ENCODE data around the gene UBALD2.
"Not testable (repeated sequence)": the region's sequence is repeated elsewhere in the genome, so short reads cannot be mapped to it uniquely, and the experiment has no call there.

Gene UBALD2

GRCh38 chr17:76264755-76265623, at the start of gene UBALD2:
UBALD2 (plus strand) TSS chr17:76265348; CDS start chr17:76265506, 158 bp downstream.
- DNase-seq (ENCODE audit: low read depth) = peak; percentile 100
- peak within 1 kb of the TSS; percentile 65 for H3K4me3 ChIP-seq (ENCODE audit: low read length)
- no peak for TF ChIP-seq CTCF (IDR thresholded peaks at IDR 0.05; ENCODE audit: insufficient read depth, low read depth, low read length, missing control alignments)

GRCh38 chr17:76217081-76217480, 48.1 kb upstream of the UBALD2 start:
- no peak overlapping the region for H3K4me3 ChIP-seq (ENCODE audit: low read length)
- no peak for TF ChIP-seq CTCF (IDR thresholded peaks at IDR 0.05; ENCODE audit: insufficient read depth, low read depth, low read length, missing control alignments)
- DNase-seq (ENCODE audit: low read depth) = no peak

DNA sequence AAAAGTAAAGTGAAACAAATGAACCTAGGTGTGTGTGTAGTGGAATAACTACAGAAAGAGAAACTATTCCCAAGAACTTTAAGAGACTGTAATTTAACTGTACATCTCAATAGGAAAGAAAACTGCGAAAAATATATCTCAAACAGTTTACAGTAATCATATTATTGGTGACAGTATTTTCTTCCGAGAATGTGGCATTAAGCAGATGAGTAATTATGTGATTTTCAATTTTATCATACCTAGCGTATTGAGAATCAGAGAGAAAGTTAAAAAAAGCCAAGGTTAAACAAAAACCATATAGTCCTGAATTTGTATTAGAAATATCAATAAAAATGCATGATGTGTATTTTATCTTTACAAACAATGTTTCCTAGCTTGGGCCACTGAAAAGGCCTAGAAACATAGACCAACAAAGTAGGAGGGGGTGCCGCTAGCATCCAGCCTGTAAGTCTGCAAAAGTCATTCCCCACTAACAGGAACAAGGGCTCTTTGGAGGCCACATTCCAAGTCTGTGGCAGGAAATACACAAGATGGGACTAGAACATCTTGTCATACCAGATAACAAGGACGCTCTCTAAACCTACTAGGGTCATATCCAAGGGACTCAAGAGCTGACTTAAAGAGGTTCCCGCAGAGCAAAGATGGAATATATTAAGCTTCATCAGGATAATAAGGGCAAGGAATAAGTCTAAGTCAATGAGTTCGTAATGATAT, 45.3 kb upstream of the UBALD2 start:
- no peak overlapping the region for H3K4me3 ChIP-seq (ENCODE audit: low read length)
- no peak for DNase-seq (ENCODE audit: low read depth)
- TF ChIP-seq CTCF (IDR thresholded peaks at IDR 0.05; ENCODE audit: insufficient read depth, low read depth, low read length, missing control alignments) = no peak

GRCh38 chr17:76223802-76224201, 41.3 kb upstream of the UBALD2 start:
- DNase-seq (ENCODE audit: low read depth) = no peak
- no peak for TF ChIP-seq CTCF (IDR thresholded peaks at IDR 0.05; ENCODE audit: insufficient read depth, low read depth, low read length, missing control alignments)

DNA sequence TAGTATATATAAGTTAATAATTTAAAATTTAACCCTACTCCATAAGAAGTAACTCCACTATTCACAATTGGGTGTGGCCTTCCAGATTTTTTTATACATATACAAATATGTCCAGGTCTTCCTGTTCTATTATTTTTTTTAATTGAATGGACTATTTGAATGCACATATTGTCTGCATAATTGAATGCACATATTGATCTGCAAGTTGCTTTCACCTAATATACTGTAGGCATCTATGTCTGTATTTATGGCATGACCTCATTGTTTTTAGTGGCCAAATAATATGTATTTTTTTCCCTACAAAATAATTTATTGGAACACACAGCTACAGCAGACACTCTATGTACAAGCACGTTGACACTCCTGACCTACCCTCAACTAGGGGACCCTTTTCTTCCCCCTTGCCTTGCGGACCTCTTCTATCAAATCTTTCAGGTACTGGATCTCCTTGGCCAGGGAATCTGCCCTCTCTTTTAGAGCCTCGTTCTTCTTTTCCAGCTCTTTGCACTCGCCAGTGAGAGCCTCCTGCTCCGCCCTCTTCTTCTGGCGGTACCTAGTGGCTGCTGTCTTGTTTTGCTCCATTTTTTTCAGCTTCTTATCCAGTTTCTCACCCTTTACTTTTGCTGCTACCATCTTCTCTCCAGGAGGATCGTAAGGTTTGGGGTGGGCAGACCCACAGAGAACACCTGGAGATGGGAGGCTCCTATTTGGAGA, 39.6 kb upstream of the UBALD2 start:
- DNase-seq (ENCODE audit: low read depth); H3K4me3 ChIP-seq (ENCODE audit: low read length): not testable (repeated sequence)

More at GRCh38 chr17:76223802-76224201, 41.3 kb upstream of the UBALD2 start:
- no peak overlapping the region for H3K4me3 ChIP-seq (ENCODE audit: low read length)

GRCh38 chr17:76226749-76227148, 38.4 kb upstream of the UBALD2 start:
- DNase-seq (ENCODE audit: low read depth) = not testable (repeated sequence)

DNA sequence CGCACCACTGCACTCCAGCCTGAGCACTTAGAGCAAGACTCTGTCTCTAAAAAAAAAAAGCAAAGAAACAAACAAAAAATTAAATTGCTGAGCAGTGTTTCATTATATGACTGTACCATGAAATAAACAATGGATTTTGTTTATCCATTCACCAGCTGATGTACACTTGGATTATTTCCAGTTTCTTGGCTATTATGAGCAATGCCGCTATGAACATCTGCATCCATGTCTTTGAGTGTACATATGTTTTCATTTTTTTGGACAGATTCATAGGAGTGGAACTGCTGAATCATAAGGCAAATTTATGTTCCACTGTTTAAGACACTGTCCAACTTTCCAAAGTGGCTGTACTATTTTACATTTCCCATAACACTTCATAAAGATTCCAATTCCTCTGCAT, 32.8 kb upstream of the UBALD2 start:
- TF ChIP-seq CTCF (IDR thresholded peaks at IDR 0.05; ENCODE audit: insufficient read depth, low read depth, low read length, missing control alignments) = no peak
- peak; percentile 75 for DNase-seq (ENCODE audit: low read depth)
- H3K4me3 ChIP-seq (ENCODE audit: low read length) = no peak overlapping the region

More at GRCh38 chr17:76226749-76227148, 38.4 kb upstream of the UBALD2 start:
- not testable (repeated sequence) for H3K4me3 ChIP-seq (ENCODE audit: low read length)
